Epithelial cell of umbilical artery (primary cell): ENCODE measurements around the gene CCNG1. TPM values are rescaled to one million over a fixed set of nuclear protein-coding genes. Genes with fewer than 3 reads are reported as not detected.

Experiments
- total RNA-seq: library from RNA; depleted of rRNA; stranded (reverse); fragments of >200 nt; gene quantifications from 2 replicates; pipeline ENCODE4 v1.2.3, GENCODE V29; 2014

CCNG1 gene
- 341 and 455 TPM in 2 replicates for total RNA-seq

GRCh38 chr5:163437309-163438182 lies at the start of gene CCNG1:
TSS of gene CCNG1 (plus strand) at chr5:163437595. CDS start at chr5:163439257, 1,662 bp downstream.

GRCh38 chr5:163459819-163460561 lies 22.6 kb downstream of the CCNG1 start, which contains the start of gene NUDCD2:
TSS of gene NUDCD2 (minus strand) at chr5:163460102. CDS start at chr5:163460050, 52 bp downstream.

GRCh38 chr5:163460562-163461171 lies 23.3 kb downstream of the CCNG1 start, which contains the start of gene HMMR:
TSS of gene HMMR (plus strand) at chr5:163460632. CDS start at chr5:163460693, 61 bp downstream.

Other genes with a start within 250 kb of the CCNG1 start
- gene NUDCD2, start 22.5 kb downstream of the CCNG1 start, total RNA-seq: 7.8 and 14.7 TPM in 2 replicates
- gene HMMR, start 23.0 kb downstream of the CCNG1 start, total RNA-seq: 29.9 and 46.7 TPM in 2 replicates
- gene MAT2B, start 68.0 kb downstream of the CCNG1 start, total RNA-seq: 111 and 142 TPM in 2 replicates